NOMO-1 treated with dmso at 0.1 percent for 144 hours (cell line): ENCODE measurements around the gene P3H4.
"Not testable (repeated sequence)": the region's sequence is repeated elsewhere in the genome, so short reads cannot be mapped to it uniquely, and the experiment has no call there.

Experiments used
- DNase-seq: peaks from one replicate; lab custom pipeline; 2025; ENCODE audit not compliant: unreplicated experiment; lab: John Stamatoyannopoulos, UW

P3H4 gene

GRCh38 chr17:41794540-41794975, 17.2 kb downstream of the P3H4 start:
- no peak for DNase-seq

GRCh38 chr17:41793784-41794539, 17.8 kb downstream of the P3H4 start:
- no peak for DNase-seq

- DNase-seq, result no peak
Measured at GRCh38 chr17:41792845-41793783, 18.6 kb downstream of the P3H4 start.

GRCh38 chr17:41787021-41787418, 24.7 kb downstream of the P3H4 start:
- no peak for DNase-seq

- peak; percentile 95 for DNase-seq
Measured at GRCh38 chr17:41786227-41787020, 25.3 kb downstream of the P3H4 start, which contains the start of gene JUP. Gene JUP (minus strand): TSS chr17:41786711. CDS start chr17:41771854, 14,857 bp downstream.

GRCh38 chr17:41785859-41786226, 25.9 kb downstream of the P3H4 start:
- no peak for DNase-seq

- DNase-seq, result no peak
Measured at GRCh38 chr17:41785091-41785858, 26.5 kb downstream of the P3H4 start.

- no peak for DNase-seq
Measured at GRCh38 chr17:41784207-41784744, 27.5 kb downstream of the P3H4 start.

GRCh38 chr17:41782142-41782541, 29.6 kb downstream of the P3H4 start:
- no peak for DNase-seq

GRCh38 chr17:41781404-41782110, 30.2 kb downstream of the P3H4 start:
- no peak for DNase-seq

- DNase-seq, result no peak
Measured at GRCh38 chr17:41779954-41780353, 31.8 kb downstream of the P3H4 start.

- no peak for DNase-seq
Measured at GRCh38 chr17:41777574-41778188, 34.1 kb downstream of the P3H4 start.

GRCh38 chr17:41777157-41777573, 34.6 kb downstream of the P3H4 start:
- DNase-seq, result no peak

- DNase-seq, result not testable (repeated sequence)
Measured at GRCh38 chr17:41776262-41776900, 35.4 kb downstream of the P3H4 start.

- no peak for DNase-seq
Measured at GRCh38 chr17:41775394-41776226, 36.1 kb downstream of the P3H4 start.

GRCh38 chr17:41773731-41774193, 38.0 kb downstream of the P3H4 start:
- DNase-seq, result no peak

GRCh38 chr17:41773190-41773588, 38.6 kb downstream of the P3H4 start:
- no peak for DNase-seq
